HG02981 (cell line): ENCODE measurements around the gene HSD17B13.

Source experiments
- ATAC-seq: cut with Tn5 transposase; IDR thresholded peaks from one replicate; pipeline ENCODE4 v1.9.1; 2021; ENCODE audit warnings: mild to moderate bottlenecking, moderate library complexity; ENCODE audit not compliant: unreplicated experiment

The HSD17B13 gene

GRCh38 chr4:87270144-87270543 is 52.5 kb downstream of the HSD17B13 start:
- no peak for ATAC-seq

GRCh38 chr4:87268411-87268810 is 54.3 kb downstream of the HSD17B13 start:
- no peak for ATAC-seq

- ATAC-seq: no peak
Observed at GRCh38 chr4:87266986-87267385, 55.7 kb downstream of the HSD17B13 start.

- ATAC-seq: no peak
Observed at GRCh38 chr4:87262886-87263285, 59.8 kb downstream of the HSD17B13 start.

- no peak for ATAC-seq
Observed at GRCh38 chr4:87260477-87260876, 62.2 kb downstream of the HSD17B13 start.

- no peak for ATAC-seq
Observed at GRCh38 chr4:87258677-87259076, 64.0 kb downstream of the HSD17B13 start.

GRCh38 chr4:87257523-87257922 is 65.2 kb downstream of the HSD17B13 start:
- ATAC-seq: no peak

GRCh38 chr4:87255755-87256154 is 66.9 kb downstream of the HSD17B13 start:
- no peak for ATAC-seq
